T-helper 1 cell treated with Interleukin-12 subunit alpha and Interleukin-12 subunit beta and Interleukin-4 antibody, amounts not matched to agents 30 ng/mL and 1 ng/mL, for 36 hours (primary cell): ENCODE results near the gene NUBPL. TPM values are rescaled to one million over a fixed set of nuclear protein-coding genes. Genes with fewer than 3 reads are reported as not detected.
"Not testable (repeated sequence)": the region's sequence is repeated elsewhere in the genome, so short reads cannot be mapped to it uniquely, and the experiment has no call there.

Experiments
- intact Hi-C: fragments of 100-400 bp; cut with micrococcal nuclease; formaldehyde crosslinking; loops from one replicate; pipeline ENCODE4 v1.15.1; 2024
- total RNA-seq: library from RNA; stranded (reverse); gene quantifications from 2 replicates; pipeline ENCODE4 v1.2.3, GENCODE V29; 2022

Gene NUBPL
- total RNA-seq, 1 donor from 2014 or later: 8.7 TPM

GRCh38 chr14:31806249-31806648 is 245.0 kb downstream of the NUBPL start:
- intact Hi-C loops: no loop called here

GRCh38 chr14:31811693-31812628 is 250.8 kb downstream of the NUBPL start:
- intact Hi-C loops: not testable (repeated sequence)

- intact Hi-C loops: not testable (repeated sequence)
Measured at GRCh38 chr14:31813724-31814490, 252.7 kb downstream of the NUBPL start.

GRCh38 chr14:31819281-31819680 is 258.1 kb downstream of the NUBPL start:
- intact Hi-C loops: no loop called here

DNA sequence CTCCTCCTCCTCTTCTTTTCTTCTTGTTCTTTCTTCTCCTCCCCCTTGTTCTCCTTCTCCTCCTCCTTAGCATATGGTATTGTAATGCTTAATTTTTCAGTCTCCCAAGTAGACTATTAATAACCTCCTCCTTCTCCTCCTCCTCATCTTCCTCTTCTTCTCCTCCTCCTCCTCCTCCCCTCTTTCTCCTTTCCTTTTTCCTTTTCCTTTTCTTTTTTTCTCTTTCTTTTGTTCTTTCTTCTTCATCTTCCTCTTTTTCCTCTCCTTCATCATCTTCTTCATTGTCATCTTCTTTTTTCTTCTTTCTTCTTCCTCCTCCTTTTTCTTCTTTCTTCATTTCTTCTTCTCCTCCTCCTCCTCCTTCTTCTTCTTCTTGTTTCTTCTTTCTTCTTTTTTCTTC is 264.3 kb downstream of the NUBPL start:
- intact Hi-C loops: no loop called here

- intact Hi-C loops: no loop called here
Measured at GRCh38 chr14:31827325-31827724, 266.1 kb downstream of the NUBPL start.

DNA sequence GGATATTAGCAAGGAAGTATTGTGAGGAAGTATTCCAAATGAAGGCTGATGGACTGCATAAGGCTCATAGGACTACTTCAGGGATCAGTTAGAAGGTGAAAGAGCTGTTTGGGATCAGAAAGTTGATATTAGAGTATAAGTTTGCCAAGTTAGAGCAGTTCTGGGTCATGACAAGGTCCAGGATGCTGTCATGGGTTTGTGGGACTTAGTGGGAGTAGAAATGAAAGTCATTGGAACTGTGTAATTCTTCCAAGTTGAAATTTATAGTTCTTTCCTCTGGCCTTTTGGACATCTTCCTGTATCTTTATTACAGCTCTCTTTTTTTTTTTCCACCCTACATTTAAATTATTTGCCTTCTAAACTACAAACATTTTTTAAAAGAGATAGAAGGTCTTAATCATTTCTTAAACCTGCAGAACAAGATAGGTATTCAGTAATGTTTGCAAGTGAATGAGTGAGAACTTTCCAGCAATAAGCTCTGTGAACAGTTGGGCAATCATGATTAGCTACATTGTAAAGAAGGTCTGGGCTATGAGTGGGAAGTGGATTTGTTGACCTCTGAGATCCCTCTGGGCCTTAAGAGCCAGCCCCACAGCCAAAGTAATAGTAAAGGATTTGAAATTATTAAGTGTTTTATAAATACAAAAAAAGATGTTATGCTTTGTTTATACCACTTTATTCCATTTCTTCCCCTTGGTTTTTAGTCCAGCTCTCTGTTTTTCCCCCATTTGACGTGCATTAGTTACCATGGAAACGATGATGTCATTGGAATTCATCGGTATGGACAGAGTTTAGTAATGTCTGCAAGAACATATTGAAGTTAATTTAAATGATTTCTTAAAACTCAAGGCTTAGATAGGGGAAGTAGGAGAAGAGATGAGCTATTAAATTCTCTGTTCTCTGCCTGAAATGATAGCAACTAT is 268.0 kb downstream of the NUBPL start:
- intact Hi-C loops: no loop called here

DNA sequence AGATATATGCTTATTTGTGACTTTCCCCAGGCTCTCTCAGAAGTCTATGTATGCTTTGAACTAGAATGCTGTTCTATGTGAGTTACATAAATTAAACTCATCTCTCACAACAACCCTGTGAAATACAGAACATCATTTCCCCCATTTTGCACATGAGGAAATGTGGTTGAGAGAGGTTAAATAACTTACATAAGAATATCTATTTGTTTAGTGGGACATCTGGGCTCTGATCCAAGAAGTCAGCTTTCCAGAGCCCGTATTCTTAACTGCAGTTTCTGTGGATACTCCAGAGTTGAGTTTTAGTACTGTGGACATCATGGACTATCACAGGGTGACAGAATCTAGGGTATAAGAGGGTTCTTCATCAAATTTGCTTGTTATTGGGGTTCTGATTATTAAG is 273.4 kb downstream of the NUBPL start:
- intact Hi-C loops: no loop called here

DNA sequence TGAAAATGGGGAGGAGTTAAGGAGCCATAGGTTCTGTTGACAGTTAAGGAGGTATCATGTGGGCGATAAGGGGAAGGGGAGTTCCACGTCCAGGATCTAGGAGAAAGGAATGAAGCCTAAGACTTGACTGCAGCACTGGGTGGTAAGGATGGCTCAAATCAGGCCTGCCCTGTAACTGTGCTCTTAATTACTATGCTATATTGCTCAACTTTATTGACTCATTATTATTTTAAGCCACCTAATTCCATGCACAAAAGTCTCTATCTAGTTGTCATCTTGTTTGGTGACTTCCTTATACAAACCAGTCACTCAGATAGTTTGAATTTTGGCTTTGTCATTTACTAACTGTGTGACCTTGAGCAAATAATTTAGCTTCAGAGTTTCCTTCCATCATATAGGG is 273.8 kb downstream of the NUBPL start:
- intact Hi-C loops: no loop called here

DNA sequence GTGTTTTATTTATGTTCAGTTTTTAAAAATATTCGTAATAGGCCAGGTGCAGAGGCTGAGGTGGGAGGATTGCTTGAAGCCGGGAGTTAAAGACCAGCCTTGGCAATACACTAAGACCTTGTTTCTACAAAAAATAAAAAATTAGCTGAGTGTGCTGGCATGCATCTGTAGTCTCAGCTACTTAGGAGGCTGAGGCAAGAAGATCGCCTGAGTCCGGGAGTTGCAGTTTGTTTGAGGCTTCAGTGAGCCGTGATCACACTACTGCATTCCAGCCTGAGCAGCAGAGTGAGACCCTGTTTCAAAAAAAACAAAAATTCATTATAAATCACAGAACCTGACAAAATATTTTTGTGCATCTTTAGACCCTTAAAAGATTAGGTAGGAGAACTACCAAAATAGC is 275.8 kb downstream of the NUBPL start:
- intact Hi-C loops: no loop called here

- intact Hi-C loops: no loop called here
Measured at GRCh38 chr14:31842899-31843298, 281.7 kb downstream of the NUBPL start.

DNA sequence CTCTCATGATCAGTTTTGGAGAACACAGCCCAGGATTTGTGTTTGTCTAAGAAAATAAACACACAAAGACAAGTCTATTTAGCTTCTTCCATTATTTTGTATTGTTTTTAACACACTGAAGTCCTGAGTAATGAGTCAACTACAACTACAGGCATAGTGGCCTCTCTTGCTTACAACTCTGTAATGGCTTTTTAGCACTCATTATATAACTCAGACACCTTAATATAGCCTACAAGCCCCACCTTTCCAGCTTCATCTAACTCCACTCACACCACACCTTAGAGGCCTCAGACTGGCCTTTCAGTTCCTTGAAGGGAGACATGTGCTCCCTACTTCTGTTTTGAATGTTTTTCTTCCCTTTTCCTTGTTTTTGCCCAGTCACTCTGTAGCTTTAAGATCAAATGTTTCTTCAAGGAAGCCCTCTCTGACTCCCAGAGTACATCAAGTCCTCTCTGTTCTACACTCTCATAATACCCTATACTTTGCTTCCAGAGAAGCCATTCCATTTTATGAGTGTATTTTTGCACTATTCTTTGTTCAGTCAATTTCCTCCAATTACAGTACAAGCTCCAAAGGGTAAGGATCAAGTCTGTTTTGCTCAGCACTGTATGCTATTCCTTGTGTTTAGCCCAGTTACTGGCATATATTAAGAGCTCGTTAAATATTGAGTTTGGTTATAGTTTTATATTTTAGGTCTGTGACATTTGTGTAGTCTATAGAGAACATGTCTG is 282.3 kb downstream of the NUBPL start:
- intact Hi-C loops: no loop called here

DNA sequence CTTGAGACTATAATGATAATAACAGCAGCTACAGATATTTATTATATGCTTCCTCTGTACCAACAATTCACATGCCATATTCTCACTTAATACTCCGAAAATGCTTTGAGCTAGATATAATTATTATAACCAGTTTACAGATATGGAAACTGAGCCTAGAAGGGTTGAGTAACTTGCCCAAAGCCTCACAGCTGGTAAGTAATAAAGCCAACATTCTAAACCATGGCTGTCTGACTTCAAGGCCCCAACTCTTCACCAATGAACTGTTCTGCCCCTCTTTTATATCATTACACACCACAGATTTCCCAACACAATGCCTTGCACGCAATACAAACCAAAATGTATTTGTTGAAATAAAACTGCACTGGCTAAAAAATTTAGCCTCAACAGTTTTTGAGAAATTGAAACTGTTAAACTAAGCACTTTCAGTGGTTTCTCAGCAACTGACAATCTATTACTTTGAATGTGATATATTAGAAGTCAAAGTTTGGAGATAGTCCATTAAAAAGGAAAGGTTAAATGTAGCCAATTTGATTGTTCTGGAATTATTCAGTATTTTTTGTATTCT is 293.4 kb downstream of the NUBPL start:
- intact Hi-C loops: no loop called here

GRCh38 chr14:31855262-31855661 is 294.1 kb downstream of the NUBPL start:
- intact Hi-C loops: no loop called here

- intact Hi-C loops: not testable (repeated sequence)
Measured at GRCh38 chr14:31856003-31856402, 294.8 kb downstream of the NUBPL start.

DNA sequence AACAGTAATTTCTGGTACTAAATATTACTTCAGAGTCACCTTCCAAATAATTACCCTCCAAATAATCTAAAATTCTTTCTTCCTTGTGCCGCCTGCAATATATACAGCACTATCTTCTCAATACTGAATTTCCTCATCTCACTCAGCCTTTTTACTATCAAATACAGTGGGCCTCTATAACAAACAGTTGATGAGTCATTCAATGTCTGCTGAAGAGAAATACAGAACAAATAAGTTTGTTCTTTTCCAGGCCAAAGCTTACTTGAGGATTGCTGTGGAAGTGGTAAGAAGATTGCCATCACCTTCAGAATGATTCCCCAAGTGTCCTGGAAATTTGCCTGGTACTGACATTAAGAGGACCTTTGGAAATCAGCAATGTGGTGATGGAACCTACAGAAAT is 297.7 kb downstream of the NUBPL start:
- intact Hi-C loops: no loop called here

- intact Hi-C loops: no loop called here
Measured at GRCh38 chr14:31864937-31865855, 304.0 kb downstream of the NUBPL start.

DNA sequence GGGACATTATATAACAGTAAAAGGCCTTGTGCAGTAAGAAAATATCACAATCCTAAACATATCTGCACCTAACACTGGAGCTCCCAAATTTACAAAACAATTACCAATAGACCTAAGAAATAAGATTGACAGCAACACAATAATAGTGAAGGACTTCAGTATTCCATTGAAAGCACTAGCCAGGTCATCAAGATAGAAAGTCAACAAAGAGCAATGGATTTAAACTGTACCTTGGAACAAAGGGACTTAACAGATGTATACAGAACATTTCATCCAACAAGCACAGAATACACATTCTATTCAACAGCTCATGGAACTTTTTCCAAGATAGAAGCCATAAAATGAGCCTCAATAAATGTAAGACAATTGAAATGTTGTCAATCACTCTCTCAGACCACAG is 306.4 kb downstream of the NUBPL start:
- intact Hi-C loops: no loop called here

DNA sequence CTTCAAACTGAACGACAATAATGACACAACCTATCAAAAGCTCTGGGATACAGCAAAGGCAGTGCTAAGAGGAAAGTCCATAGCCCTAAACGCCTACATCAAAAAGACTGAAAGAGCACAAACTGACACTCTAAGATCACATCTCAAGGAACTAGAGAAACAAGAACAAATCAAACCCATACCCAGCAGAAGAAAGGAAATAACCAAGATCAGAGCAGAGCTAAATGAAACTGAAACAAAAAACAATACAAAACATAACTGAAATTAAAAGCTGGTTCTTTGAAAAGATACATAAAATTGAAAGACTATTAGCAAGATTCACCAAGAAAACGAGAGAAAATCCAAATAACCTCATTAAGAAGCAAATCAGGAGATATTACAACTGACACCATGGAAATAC is 306.9 kb downstream of the NUBPL start:
- intact Hi-C loops: not testable (repeated sequence)
